Measurements from ENCODE around the gene TRHDE.

- TF ChIP-seq CTCF (IDR thresholded peaks at IDR 0.05) (no peak), POLR2A (IDR thresholded peaks at IDR 0.05) (no peak), POLR2AphosphoS5 (IDR thresholded peaks at IDR 0.05) (no peak)
These were observed 93.0 kb downstream of the TRHDE start for GRCh38 chr12:72365151-72365550.

Measured in prostate gland (tissue), 2 donors.